GM19099 (cell line): ENCODE results near the gene CENPP.

Experiments used
- POLR2A ChIP-seq: IDR thresholded peaks from 3 replicates; pipeline ENCODE4 v1.6.1; 2011; ENCODE audit warnings: low read depth; ENCODE audit not compliant: insufficient read length; ENCODE audit errors: extremely low read depth

The CENPP gene

GRCh38 chr9:92467511-92467910, 141.8 kb downstream of the CENPP start:
- no peak for TF ChIP-seq POLR2A

GRCh38 chr9:92468206-92468605, 142.5 kb downstream of the CENPP start:
- TF ChIP-seq POLR2A = no peak

- no peak for TF ChIP-seq POLR2A
Measured at GRCh38 chr9:92474587-92474986, 148.8 kb downstream of the CENPP start.

GRCh38 chr9:92476962-92477361, 151.2 kb downstream of the CENPP start:
- TF ChIP-seq POLR2A = no peak

GRCh38 chr9:92478783-92479182, 153.0 kb downstream of the CENPP start:
- TF ChIP-seq POLR2A = no peak

GRCh38 chr9:92479346-92479745, 153.6 kb downstream of the CENPP start:
- no peak for TF ChIP-seq POLR2A

GRCh38 chr9:92480291-92480771, 154.6 kb downstream of the CENPP start:
- TF ChIP-seq POLR2A = no peak

GRCh38 chr9:92480986-92481633, 155.4 kb downstream of the CENPP start:
- TF ChIP-seq POLR2A = no peak

- TF ChIP-seq POLR2A = no peak
Measured at GRCh38 chr9:92482329-92482728, 156.6 kb downstream of the CENPP start, which contains the start of gene ASPN. TSS of gene ASPN (minus strand) at chr9:92482506.

GRCh38 chr9:92482805-92483204, 157.1 kb downstream of the CENPP start:
- TF ChIP-seq POLR2A = no peak

GRCh38 chr9:92483627-92484545, 158.1 kb downstream of the CENPP start:
- TF ChIP-seq POLR2A = no peak

GRCh38 chr9:92484563-92484962, 158.8 kb downstream of the CENPP start:
- no peak for TF ChIP-seq POLR2A

GRCh38 chr9:92486371-92486770, 160.6 kb downstream of the CENPP start:
- no peak for TF ChIP-seq POLR2A

GRCh38 chr9:92488681-92489550, 163.2 kb downstream of the CENPP start:
- TF ChIP-seq POLR2A = no peak
